ENCODE data around the gene KHDC4.

- no peak for TF ChIP-seq EZH2 (IDR thresholded peaks at IDR 0.05; ENCODE audit: borderline replicate concordance, low read depth, low read length, poor library complexity, severe bottlenecking)
- TF ChIP-seq CTCF (conservative IDR thresholded peaks at IDR 0.05; ENCODE audit: low read depth, low read length): no peak
Measured at GRCh38 chr1:155910621-155911121, 23.5 kb downstream of the KHDC4 start.
